GM21526 (cell line): Measurements from ENCODE around the gene GPRC5B.

Experiments
- ATAC-seq: cut with Tn5 transposase; IDR thresholded peaks from one replicate; pipeline ENCODE4 v1.9.1; 2021; ENCODE audit warnings: moderate library complexity; ENCODE audit not compliant: unreplicated experiment, low FRiP score

The GPRC5B gene

GRCh38 chr16:19823322-19823721 lies 61.3 kb downstream of the GPRC5B start:
- no peak for ATAC-seq

- ATAC-seq: no peak
These were observed 62.1 kb downstream of the GPRC5B start for GRCh38 chr16:19822533-19822932.

GRCh38 chr16:19817875-19818274 lies 66.8 kb downstream of the GPRC5B start:
- ATAC-seq: no peak

- no peak for ATAC-seq
These were observed 67.5 kb downstream of the GPRC5B start for GRCh38 chr16:19817122-19817521.

GRCh38 chr16:19815418-19815817 lies 69.2 kb downstream of the GPRC5B start:
- no peak for ATAC-seq

- no peak for ATAC-seq
These were observed 71.7 kb downstream of the GPRC5B start for GRCh38 chr16:19812986-19813385.

GRCh38 chr16:19810817-19811731 lies 73.6 kb downstream of the GPRC5B start:
- ATAC-seq: no peak

- no peak for ATAC-seq
These were observed 75.0 kb downstream of the GPRC5B start for GRCh38 chr16:19809693-19810092.

GRCh38 chr16:19809121-19809635 lies 75.5 kb downstream of the GPRC5B start:
- no peak for ATAC-seq

- ATAC-seq: no peak
These were observed 76.5 kb downstream of the GPRC5B start for GRCh38 chr16:19808061-19808641.
